K562 (cell line): ENCODE data around the gene METRN. TPM values are rescaled to one million over a fixed set of nuclear protein-coding genes. Genes with fewer than 3 reads are reported as not detected.

Experiments
- BACH1 ChIP-seq: fragments of 200-800 bp; sonication (Bioruptor generic); IDR thresholded peaks from 2 replicates; pipeline ENCODE4 v1.6.1; 2016; ENCODE audit warnings: missing genetic modification characterization, missing compliant biosample characterization
- CTBP1 ChIP-seq: fragments of 450-650 bp; IDR thresholded peaks from 2 replicates; pipeline ENCODE4 v1.6.1; 2016; ENCODE audit warnings: borderline replicate concordance
- CTCFL ChIP-seq: IDR thresholded peaks from 2 replicates; pipeline ENCODE4 v1.6.1; 2011; ENCODE audit warnings: borderline replicate concordance, low read depth, mild to moderate bottlenecking, moderate library complexity, low read length; ENCODE audit not compliant: insufficient read depth, poor library complexity, severe bottlenecking
- EGR1 ChIP-seq: fragments of 450-650 bp; conservative IDR thresholded peaks from 2 replicates; pipeline ENCODE4 v1.6.1; 2017; ENCODE audit warnings: mild to moderate bottlenecking
- EWSR1 ChIP-seq: fragments of 450-650 bp; IDR thresholded peaks from 2 replicates; pipeline ENCODE4 v1.6.1; 2018; ENCODE audit warnings: borderline replicate concordance, mild to moderate bottlenecking, low read depth, moderate library complexity; ENCODE audit not compliant: partially characterized antibody
- MTA2 ChIP-seq: fragments of 450-650 bp; IDR thresholded peaks from 2 replicates; pipeline ENCODE4 v1.6.1; 2016; ENCODE audit warnings: low read depth
- MYNN ChIP-seq, 2 experiments: sonication (generic); formaldehyde crosslinking in 1 of 2; IDR thresholded peaks; 2 replicates each; pipeline versions ENCODE4 v1.5.0 to v1.6.1; 2016 to 2020; ENCODE audit warnings: antibody characterized with exemption in 1 of 2, missing genetic modification reagents in 1 of 2
- PML ChIP-seq: IDR thresholded peaks from 2 replicates; pipeline ENCODE4 v1.6.1; 2012; ENCODE audit warnings: low read length, inconsistent platforms
- PTRF ChIP-seq: fragments of 450-650 bp; IDR thresholded peaks from 2 replicates; pipeline ENCODE4 v1.6.1; 2016; ENCODE audit warnings: mild to moderate bottlenecking, missing genetic modification characterization, missing compliant biosample characterization
- PURB ChIP-seq: sonication (generic); formaldehyde crosslinking; IDR thresholded peaks from 2 replicates; pipeline ENCODE4 v1.9.0; 2021; ENCODE audit warnings: low read depth, mild to moderate bottlenecking, missing genetic modification reagents
- SIN3A ChIP-seq, 2 experiments: fragments of 150-350 bp in 1 of 2; IDR thresholded peaks; 2 replicates each; pipeline ENCODE4 v1.6.1; 2011 to 2016; ENCODE audit warnings: borderline replicate concordance in 2 of 2, low read depth in 2 of 2, low read length in 2 of 2, mild to moderate bottlenecking in 2 of 2, moderate library complexity in 2 of 2; ENCODE audit not compliant: control insufficient read depth in 1 of 2
- SIRT6 ChIP-seq: IDR thresholded peaks from one replicate; pipeline ENCODE4 v1.6.1; 2012; ENCODE audit warnings: low read depth, mild to moderate bottlenecking, control low read depth, inconsistent platforms, low read length, moderate library complexity
- SUPT5H ChIP-seq: fragments of 450-650 bp; IDR thresholded peaks from 2 replicates; pipeline ENCODE4 v1.6.1; 2016
- TEAD1 ChIP-seq, 2 experiments: fragments of 450-650 bp in 1 of 2; sonication (generic) in 1 of 2; formaldehyde crosslinking; IDR thresholded peaks; 2 replicates each; pipeline versions ENCODE4 v1.4.0 to v1.8.0; 2020 to 2022; ENCODE audit warnings: mild to moderate bottlenecking in 2 of 2, missing genetic modification reagents in 1 of 2
- ZNF133 ChIP-seq: fragments of 250-450 bp; sonication (Bioruptor Pico); IDR thresholded peaks from 2 replicates; pipeline ENCODE4 v1.4.0; 2020; ENCODE audit warnings: mild to moderate bottlenecking
- ZNF143 ChIP-seq: sonication (generic); formaldehyde crosslinking; IDR thresholded peaks from 2 replicates; pipeline ENCODE4 v1.9.0; 2022; ENCODE audit warnings: mild to moderate bottlenecking, missing genetic modification reagents
- ZNF282 ChIP-seq: sonication (generic); formaldehyde crosslinking; IDR thresholded peaks from 2 replicates; pipeline ENCODE4 v1.8.1; 2023; ENCODE audit warnings: missing genetic modification reagents
- polyA plus RNA-seq, 8 experiments: library from polyadenylated mRNA; depleted of rRNA in 4 of 8; stranded (reverse) in 5 of 8; unstranded in 3 of 8; fragments of >200 nt; fragmentation: Nextera tagmentation in 2 of 8; fragmentation: Illumina TruSeq in 1 of 8; extraction: Ambion mirVana in 2 of 8; extraction: Trizol in 1 of 8; gene quantifications; 2 replicates each; pipeline versions ENCODE4 v1.2.1 to v1.2.3, GENCODE V29; 2011 to 2014; ENCODE audit warnings: inconsistent platforms in 1 of 8, missing spikeins in 1 of 8
- total RNA-seq, 7 experiments: library from RNA; depleted of rRNA in 6 of 7; stranded (reverse); fragments of >200 nt in 6 of 7; fragmentation: Illumina TruSeq in 2 of 7; extraction: Trizol in 2 of 7; gene quantifications; 2 replicates each; pipeline versions ENCODE4 v1.2.1 to v1.2.3, GENCODE V29; 2011 to 2021; ENCODE audit warnings: low replicate concordance in 1 of 7
- TF ChIP-seq, protein P1 (sequence below): fragments of 450-650 bp; formaldehyde crosslinking; IDR thresholded peaks from 2 replicates; pipeline ENCODE4 v1.4.0; 2022; ENCODE audit warnings: mild to moderate bottlenecking, moderate library complexity
- TF ChIP-seq, protein P2 (sequence below): sonication (generic); formaldehyde crosslinking; IDR thresholded peaks from 2 replicates; pipeline ENCODE4 v1.8.0; 2022; ENCODE audit warnings: mild to moderate bottlenecking, missing genetic modification reagents

Gene METRN
- total and polyA plus RNA-seq, 9 of the 15 experiments (the other 6 are each of a cell fraction or from before 2014, with no cell fraction given) = 0.20 to 89.8 (median 15.4) TPM

DNA sequence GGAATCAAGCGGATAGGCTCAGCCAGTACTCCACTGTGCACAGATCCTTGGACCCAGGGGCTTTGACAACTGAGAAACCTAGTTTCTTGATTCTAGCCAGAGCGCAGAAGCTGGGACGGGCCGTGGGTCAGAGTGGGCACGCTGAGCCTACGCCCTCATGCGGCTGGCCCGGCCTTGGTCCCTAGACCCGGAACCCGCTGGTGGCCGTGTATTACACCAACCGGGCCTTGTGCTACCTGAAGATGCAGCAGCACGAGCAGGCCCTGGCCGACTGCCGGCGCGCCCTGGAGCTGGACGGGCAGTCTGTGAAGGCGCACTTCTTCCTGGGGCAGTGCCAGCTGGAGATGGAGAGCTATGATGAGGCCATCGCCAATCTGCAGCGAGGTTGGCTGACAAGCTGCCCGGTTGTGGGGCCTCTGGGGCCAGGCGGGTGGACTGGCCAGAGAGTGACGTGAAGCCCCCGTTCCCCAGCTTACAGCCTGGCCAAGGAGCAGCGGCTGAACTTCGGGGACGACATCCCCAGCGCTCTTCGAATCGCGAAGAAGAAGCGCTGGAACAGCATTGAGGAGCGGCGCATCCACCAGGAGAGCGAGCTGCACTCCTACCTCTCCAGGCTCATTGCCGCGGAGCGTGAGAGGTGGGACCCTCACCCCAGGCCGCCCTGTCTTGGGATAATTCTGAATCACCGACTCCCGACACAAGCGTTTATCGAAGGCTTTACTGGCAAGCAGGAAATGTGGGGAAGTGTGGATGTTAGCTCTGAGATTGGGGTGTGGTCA lies 33.8 kb upstream of the METRN start (continued):
- TF ChIP-seq CTCFL (peak; percentile 35), EGR1 (no peak), PML (0 out of 2 replicates have a peak, but pooled peaks have one; percentile 7), ZNF282 (CRISPR knock-in tag) (0 out of 2 replicates have a peak, but pooled peaks have one; percentile 62), ZNF133 (no peak), CTBP1 (0 out of 2 replicates have a peak, but pooled peaks have one; percentile 46), PTRF (tag) (no peak), SIRT6 (no peak), PURB (no peak), MTA2 (no peak), ZNF143 (CRISPR knock-in tag) (0 out of 2 replicates have a peak, but pooled peaks have one; percentile 22), TEAD1 (CRISPR knock-in tag; IDR thresholded peaks at IDR 0.05) (peak in 1 of 2 experiments; percentile 24; a peak in 1 of 4 replicates), EWSR1 (no peak), MYNN (IDR thresholded peaks at IDR 0.05) (peak; percentile 12; the same call in 1 of the 2 replicates), MYNN (CRISPR knock-in tag; IDR thresholded peaks at IDR 0.05) (no peak), BACH1 (tag) (no peak), SIN3A (IDR thresholded peaks at IDR 0.05; ENCODE audit: borderline replicate concordance in 2 of 2, control insufficient read depth in 1 of 2, low read depth in 2 of 2, low read length in 2 of 2) (0 out of 4 replicates have a peak, but pooled peaks of 1 of the 2 experiments have one; percentile 35), SUPT5H (0 out of 2 replicates have a peak, but pooled peaks have one; percentile 16)
- TF ChIP-seq, protein P1, sequence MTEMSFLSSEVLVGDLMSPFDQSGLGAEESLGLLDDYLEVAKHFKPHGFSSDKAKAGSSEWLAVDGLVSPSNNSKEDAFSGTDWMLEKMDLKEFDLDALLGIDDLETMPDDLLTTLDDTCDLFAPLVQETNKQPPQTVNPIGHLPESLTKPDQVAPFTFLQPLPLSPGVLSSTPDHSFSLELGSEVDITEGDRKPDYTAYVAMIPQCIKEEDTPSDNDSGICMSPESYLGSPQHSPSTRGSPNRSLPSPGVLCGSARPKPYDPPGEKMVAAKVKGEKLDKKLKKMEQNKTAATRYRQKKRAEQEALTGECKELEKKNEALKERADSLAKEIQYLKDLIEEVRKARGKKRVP (CRISPR knock-in tag) = no peak
- TF ChIP-seq, protein P2, sequence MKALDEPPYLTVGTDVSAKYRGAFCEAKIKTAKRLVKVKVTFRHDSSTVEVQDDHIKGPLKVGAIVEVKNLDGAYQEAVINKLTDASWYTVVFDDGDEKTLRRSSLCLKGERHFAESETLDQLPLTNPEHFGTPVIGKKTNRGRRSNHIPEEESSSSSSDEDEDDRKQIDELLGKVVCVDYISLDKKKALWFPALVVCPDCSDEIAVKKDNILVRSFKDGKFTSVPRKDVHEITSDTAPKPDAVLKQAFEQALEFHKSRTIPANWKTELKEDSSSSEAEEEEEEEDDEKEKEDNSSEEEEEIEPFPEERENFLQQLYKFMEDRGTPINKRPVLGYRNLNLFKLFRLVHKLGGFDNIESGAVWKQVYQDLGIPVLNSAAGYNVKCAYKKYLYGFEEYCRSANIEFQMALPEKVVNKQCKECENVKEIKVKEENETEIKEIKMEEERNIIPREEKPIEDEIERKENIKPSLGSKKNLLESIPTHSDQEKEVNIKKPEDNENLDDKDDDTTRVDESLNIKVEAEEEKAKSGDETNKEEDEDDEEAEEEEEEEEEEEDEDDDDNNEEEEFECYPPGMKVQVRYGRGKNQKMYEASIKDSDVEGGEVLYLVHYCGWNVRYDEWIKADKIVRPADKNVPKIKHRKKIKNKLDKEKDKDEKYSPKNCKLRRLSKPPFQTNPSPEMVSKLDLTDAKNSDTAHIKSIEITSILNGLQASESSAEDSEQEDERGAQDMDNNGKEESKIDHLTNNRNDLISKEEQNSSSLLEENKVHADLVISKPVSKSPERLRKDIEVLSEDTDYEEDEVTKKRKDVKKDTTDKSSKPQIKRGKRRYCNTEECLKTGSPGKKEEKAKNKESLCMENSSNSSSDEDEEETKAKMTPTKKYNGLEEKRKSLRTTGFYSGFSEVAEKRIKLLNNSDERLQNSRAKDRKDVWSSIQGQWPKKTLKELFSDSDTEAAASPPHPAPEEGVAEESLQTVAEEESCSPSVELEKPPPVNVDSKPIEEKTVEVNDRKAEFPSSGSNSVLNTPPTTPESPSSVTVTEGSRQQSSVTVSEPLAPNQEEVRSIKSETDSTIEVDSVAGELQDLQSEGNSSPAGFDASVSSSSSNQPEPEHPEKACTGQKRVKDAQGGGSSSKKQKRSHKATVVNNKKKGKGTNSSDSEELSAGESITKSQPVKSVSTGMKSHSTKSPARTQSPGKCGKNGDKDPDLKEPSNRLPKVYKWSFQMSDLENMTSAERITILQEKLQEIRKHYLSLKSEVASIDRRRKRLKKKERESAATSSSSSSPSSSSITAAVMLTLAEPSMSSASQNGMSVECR (CRISPR knock-in tag) = peak; percentile 54
